DMS53 treated with DMSO at 0.1 percent for 48 hours (cell line): Measurements from ENCODE around the gene STAC2.
"Not testable (repeated sequence)": the region's sequence is repeated elsewhere in the genome, so short reads cannot be mapped to it uniquely, and the experiment has no call there.

Experiments used
- DNase-seq: peaks from one replicate; lab custom pipeline; 2025; ENCODE audit not compliant: unreplicated experiment; lab: John Stamatoyannopoulos, UW

STAC2 gene, protein sequence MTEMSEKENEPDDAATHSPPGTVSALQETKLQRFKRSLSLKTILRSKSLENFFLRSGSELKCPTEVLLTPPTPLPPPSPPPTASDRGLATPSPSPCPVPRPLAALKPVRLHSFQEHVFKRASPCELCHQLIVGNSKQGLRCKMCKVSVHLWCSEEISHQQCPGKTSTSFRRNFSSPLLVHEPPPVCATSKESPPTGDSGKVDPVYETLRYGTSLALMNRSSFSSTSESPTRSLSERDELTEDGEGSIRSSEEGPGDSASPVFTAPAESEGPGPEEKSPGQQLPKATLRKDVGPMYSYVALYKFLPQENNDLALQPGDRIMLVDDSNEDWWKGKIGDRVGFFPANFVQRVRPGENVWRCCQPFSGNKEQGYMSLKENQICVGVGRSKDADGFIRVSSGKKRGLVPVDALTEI

DNA sequence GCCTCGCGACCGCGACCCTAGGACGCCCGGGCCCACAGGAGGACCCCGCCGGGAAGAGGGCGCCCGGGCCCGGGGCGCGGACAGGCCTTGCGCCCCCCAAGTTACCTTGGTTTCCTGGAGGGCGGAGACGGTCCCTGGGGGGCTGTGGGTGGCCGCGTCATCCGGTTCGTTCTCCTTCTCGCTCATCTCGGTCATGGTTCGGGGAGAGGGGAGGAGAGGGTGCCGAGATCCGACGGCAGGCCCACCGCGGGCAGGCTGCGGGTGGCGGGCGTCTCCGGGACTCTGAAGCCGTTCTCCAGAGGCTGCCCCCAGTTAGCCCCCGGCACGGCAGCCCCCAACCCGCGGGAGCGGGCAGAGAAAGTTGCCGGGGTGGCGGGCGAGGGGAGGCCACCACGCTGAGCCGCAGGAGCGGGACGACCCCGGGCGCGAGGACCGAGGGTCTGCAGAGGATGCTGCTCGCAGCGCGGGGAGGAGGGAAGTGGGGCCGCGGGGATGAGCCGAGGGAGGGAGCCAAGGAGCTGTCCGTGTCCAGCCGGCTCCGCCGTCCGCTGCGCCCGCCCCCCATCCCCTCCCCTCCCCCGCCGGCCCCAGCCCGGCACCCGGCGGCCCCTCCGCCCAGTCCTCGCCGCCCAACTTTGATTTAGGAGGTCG lies at the start of gene STAC2:
Gene STAC2 (minus strand): TSS at position 638 of the 651 bp plus-strand sequence. CDS start 443 bp downstream, at position 195.
- DNase-seq = no peak

DNA sequence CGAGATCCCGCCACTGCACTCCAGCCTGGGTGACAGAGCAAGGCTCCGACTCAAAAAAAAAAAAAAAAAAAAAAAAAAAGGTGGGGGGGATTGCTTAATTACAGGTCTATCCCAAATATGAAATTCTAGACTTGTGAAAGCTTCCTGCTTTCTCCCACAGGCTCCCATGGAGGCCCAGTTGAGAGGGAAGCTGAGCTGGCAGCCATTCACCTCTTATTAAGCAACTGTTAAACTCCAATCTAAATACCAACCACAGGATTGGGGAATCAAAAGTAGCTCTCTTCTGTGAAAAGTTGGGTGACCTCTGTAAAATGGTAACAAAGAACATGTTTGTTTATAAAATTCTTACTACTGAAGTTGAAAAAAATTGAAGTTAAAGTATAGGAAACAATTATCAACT lies 45.8 kb upstream of the STAC2 start:
- no peak for DNase-seq

DNA sequence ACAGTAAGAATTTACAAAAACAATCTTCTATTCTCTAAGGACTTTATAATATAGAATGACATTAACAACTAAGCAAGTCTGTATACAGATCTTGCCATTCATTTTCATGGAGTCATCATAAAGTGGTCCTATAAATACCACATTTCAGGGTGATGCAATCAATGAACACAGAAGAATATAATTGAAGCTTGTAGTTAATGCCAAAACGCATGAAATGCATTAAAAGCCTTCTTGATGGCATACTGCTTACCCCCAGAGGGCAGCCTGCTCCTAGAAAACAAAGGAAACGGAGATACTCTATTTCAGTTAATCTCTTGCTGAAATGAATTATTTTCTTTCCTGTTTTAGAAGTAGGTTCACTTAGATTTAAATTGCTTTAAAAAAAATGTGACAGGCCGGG lies 45.2 kb upstream of the STAC2 start:
- DNase-seq = no peak

GRCh38 chr17:39264119-39264518 lies 38.4 kb upstream of the STAC2 start:
- DNase-seq = no peak

DNA sequence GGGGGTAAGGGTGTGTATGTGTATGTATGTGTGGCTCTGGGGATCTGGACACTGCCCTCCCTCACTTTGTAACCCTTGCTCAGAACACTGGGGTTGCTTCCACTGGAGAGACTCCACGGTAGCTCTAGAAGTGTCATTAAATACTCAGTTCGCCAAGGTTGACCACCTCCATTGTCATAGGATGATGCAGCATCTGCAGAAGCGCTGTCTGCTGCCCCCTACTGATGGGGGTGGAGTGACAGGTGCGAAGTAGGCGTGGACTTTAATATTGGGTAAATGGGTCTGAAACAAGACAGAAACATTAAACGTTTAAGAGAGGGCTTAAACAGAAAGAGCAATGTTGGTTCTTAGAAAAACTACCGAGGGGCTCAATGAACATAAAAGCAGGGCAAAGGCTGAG lies 35.5 kb upstream of the STAC2 start:
- DNase-seq = no peak

DNA sequence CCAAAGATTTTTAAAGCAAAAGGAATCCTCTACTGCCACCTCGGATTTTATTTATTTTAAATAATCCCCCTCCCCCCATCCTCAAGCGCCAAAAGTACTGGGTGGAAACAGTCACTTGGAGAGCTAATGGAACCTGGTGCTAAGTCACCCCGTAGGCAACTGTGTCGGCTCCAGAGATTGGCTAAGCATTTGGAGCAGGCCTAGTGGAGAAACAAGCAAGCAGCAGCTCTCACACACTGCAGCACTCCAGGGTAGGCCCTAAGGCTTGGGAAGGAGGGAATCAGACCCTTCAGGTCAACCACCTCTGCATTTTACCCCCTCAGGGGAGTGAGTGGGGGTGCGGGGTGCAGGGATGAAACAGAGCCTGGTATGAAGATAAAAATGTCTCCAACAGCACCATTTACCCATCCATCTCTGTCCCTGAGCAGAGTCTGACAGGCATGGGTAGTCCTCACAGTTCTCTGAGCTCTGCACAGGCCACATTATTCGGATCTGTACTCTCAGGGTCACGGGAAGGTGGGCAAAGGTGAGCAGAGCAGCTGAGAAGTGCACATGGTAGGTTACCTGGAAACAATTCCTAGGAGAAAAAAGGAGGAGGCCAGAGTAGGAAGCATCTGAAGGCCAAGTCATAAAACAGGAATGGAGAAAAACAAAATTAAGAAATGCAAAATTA lies 27.2 kb upstream of the STAC2 start:
- no peak for DNase-seq

GRCh38 chr17:39251997-39252396 lies 26.3 kb upstream of the STAC2 start:
- no peak for DNase-seq

DNA sequence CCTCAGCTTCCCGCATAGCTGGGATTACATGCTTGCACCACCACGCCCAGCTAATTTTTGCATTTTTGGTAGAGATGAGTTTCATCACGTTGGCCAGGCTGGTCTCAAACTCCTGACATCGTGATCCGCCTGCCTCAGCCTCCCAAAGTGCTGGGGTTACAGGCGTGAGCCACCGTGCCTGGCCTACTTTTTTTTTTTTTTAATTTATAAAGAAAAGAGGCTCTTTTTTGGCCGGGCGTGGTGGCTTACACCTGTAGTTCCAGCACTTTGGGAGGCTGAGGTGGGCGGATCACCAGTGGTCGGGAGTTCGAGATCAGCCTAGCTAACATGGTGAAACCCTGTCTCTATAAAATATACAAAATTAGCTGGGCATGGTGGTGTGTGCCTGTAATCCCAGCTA lies 24.3 kb upstream of the STAC2 start:
- not testable (repeated sequence) for DNase-seq

DNA sequence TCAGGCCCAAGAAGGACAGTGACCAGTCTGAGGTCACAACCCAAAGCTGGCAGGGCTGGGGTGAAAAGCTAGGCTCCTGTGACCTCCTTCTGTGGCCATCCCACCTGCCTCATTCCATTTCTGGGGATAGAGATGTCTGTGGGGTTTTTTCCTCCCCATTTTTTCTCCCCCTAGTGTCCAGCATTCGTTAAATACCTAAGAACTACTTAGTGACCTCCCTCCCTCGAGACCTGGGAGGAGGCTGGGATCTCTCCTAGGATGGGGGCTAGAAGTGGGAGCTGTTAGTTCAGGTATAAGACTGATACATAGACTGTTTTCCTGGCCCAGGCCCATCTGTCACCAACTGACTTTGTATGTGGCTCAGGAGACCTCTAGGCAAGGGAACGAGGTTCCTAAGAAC lies 20.5 kb upstream of the STAC2 start:
- no peak for DNase-seq

- DNase-seq = peak; percentile 66
These were observed 19.1 kb upstream of the STAC2 start for GRCh38 chr17:39244600-39245570.

DNA sequence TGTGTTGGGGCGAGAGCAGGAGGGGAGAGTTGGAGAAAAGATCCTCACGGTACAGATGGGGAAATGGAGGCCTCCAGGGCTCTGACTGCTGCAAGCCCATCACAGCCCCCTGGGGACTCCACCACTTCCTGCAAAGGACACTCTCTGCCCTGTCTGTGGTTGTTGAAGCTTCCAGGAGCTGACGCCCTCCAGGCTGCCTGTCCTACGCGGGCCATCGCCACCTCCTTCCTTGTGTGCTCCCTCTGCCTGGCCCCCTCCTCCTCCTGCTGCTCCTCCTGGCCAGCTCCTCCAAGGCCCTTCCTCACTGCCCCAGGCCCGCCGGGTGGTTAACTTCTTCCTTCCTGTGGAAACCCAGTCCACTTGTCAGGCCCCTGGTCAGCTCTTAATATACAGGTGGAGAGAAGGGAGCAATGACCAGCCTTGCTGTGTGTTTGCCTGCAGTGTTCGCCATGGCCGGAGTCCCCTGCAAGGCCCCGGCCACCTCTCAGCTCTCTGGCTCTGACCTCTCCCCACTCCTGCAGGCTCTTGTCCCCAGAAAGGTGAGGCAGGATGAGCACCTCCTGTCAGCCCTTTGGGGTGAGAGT lies 18.4 kb upstream of the STAC2 start:
- DNase-seq = no peak

DNA sequence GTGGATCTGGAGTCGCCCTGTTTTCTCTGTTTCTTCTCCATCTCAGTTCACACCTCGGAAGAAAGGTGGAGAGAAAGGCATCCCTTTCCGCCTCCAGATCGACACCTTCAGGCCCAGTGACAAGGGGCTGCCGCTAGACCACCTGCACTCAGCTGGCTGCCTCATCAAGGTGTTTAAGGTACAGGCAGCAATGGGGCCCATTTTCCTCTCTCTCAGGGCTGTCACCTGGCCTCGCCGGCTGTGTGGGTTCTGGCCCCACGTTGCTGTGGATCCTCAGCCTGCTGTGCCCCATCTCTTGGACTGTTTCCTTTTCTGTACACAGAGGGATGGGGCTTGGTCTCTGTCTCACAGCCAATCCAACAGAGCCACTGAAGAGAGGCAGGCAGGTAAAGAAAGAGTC lies 17.4 kb upstream of the STAC2 start:
- DNase-seq = no peak

GRCh38 chr17:39240631-39241030 lies 14.9 kb upstream of the STAC2 start:
- no peak for DNase-seq

DNA sequence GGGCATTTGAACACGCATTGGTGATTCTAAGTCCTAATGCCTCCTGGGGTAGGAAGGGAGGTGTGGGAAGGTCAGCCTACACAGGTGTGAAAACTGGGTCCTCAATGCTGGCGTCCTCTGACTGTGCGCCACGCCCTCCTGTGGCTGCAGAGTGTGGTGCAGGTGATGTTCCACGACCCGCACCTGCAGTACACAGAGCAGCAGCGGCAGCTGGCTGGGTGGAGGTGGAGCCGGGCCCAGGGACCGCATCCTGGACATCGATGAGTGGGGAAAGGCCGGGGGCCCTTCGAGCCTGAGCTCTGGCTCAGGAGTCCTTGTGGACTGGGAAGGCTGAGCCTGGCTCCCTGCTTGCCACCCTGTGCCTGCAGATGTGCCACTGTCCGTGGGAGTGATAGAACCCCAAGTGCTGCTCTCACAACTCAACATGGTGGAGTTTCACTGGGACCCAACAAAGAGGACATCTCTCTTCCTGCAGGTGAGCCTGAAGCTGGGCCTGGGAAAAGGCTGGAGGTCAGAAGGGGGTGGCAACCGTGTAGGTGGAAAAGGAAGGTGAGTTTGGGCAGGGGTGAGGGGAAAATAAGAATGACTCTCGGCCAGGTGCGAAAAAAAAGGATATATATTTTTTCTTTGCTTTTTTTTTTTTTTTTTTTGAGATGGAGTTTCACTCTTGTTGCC lies 14.0 kb upstream of the STAC2 start:
- DNase-seq = peak; percentile 61

DNA sequence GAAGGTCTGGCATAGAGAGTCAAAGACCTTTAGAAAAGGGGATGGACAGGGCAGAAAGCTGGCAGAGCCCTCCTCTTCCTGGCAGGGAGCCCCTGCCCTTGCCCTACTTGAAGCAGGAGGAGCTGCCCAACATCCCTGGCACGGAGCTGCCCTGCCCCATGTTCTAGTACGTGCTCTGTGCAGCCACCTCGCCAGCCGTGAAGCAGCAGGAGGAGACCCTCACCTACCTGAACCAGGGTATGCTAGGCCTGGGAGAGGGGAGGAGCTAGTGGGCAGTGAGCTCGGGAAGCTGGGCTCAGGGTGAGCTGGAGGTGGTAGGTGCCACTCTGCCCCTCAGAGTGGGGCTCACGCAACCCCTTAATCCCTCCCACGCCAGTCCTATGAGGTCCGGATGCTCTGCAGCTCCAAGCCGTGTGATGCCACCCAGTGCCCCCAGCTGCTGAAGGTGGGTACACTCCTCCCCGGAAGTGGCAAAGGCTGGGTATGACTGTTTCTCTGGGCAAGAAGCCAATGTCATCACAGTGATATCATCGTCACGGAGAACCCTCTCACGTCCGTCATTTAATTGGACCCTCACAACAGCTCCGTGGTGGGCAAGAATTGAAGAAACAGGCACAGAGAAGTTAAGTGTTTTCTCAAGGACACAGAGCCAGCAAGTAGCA lies 12.7 kb upstream of the STAC2 start:
- DNase-seq = peak; percentile 68

GRCh38 chr17:39237586-39237985 lies 11.8 kb upstream of the STAC2 start:
- no peak for DNase-seq

GRCh38 chr17:39236981-39237441 lies 11.3 kb upstream of the STAC2 start:
- DNase-seq = no peak

GRCh38 chr17:39236450-39236927 lies 10.7 kb upstream of the STAC2 start:
- no peak for DNase-seq
